Stimulated activated CD4-positive, alpha-beta T cell treated with anti-CD3 and anti-CD28 coated beads, TNF-alpha, amount 100 ng/mL, for 48 hours (primary cell): ENCODE measurements around the gene ST3GAL4.

Source experiments
- DNase-seq, 3 donors: peaks; one replicate each; pipeline ENCODE4 v3.0.0-alpha.2; 2020; ENCODE audit warnings: low read depth in 3 of 3

ST3GAL4 gene

DNA sequence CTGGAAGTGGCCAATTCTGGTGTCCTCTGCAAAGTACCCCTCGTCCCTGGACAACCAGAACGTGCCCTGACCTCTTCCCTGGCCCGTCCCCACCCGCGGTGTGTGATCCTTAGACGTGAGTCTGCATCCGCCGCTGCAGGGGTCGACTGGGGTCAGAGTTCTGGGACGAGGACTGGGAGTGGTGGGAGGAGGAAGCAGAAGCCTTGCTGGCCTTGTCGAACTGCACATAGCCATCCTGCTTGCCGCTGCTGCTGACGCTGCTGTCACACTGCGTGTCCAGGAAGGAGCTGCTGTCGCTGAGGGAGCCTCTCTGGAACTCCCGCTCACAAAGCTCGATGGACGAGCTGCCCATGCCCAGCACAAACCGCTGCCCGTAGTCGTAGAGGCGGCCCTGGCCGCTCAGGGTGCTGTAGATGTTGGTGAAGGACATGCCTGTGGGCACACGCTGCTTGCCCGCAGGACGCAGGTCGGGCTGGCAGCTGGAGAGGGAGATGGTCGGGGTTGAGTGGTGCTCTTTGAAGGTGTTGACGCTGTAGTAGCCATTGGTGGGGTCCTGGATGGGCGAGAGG lies 69.1 kb downstream of the ST3GAL4 start:
- DNase-seq = no peak

DNA sequence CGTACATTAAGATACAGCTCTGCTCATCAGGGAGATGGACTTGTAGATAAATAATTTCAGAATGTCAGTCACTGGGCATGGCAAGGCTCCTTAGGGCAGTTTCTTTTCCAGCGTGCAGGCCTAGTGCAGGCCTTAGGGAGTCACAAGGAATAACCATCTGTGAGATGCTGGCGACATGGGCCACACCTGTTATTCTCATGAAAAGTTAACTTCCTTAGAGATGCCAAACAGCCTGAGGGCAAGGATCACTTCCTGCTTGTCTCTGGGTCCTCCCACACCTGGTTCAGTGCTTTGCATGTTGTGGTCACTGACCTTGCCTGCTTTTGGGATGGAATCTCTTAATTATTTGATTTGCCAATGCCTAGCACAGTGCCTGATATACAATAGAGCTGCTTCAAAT lies 70.6 kb downstream of the ST3GAL4 start:
- no peak for DNase-seq

DNA sequence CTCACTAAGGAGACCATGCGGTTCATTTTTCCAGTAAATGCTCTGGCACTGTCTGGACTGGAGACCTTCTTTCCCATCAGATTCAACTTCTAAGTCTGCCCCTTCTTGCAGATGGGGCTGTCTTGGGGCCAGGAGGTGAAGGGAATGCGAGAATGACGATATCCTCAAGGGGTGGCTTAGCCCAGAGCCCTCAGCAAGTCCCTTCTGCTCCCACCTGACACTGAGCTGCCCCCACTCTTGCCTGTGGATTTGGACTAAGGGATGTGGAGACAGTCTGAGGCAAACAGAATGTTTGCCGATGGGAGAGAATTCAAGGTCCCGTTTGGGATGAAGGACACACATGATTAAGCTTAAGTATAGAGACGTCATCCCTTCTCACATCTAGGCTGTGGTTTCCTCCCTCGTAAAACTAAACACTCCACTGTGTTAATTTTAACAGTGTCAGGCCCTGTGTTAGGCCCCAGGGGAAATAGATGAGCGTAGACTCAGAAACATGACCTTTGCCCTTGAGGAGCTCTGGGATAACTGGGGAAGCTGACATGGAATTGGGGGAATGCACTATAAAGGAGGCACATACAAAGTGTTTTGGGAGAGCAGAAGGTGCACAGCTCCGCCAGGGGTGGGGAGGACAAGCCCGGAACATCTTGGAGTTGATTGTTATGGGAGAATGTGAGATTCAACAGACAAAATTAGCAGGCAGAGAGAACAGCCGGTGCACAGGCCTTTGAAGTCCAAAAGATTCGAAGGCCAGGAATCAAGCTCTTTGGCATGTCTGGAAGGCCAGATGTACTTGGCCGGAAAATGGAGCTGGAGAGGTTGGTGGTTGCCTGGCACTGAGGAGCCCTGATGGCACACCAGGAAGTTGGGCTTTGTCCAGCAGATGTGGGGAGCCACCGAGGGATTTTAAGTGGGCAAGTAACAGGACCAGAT lies 71.6 kb downstream of the ST3GAL4 start:
- no peak for DNase-seq

DNA sequence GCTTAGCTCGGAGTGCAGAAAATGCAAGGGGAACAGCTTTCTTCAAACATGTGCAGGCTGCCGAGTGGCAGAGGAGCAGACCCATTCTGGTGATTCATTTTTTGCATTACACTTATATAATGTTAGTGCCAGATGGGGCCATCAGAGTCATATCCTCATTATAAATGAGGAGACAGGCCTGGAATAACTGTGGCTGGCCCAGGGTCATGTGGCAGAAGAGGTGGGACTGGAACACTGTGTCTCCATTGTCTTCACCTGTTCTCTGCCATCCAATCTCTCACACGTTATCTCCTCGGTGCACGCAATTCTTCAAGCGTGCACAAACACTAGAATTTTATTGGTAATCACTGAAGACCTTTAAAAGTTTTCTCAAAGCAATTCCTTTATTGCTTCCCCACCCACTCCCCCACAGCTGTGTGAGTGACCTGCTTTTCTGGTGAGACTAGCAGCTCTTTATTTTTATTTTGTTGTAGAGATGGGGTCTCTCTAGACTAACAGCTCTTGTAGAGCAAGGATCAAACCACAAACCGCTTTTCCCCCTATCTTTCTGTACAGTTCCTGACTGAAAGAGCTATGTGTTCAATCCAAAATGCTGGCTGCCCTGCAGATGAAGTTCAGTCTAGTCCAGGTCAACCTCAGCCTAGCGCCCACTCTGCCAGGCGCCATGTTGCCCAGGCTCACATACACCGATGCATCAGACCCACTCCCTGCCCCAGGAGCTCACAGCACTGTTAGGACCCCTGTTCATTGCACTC lies 75.3 kb downstream of the ST3GAL4 start:
- DNase-seq = no peak

DNA sequence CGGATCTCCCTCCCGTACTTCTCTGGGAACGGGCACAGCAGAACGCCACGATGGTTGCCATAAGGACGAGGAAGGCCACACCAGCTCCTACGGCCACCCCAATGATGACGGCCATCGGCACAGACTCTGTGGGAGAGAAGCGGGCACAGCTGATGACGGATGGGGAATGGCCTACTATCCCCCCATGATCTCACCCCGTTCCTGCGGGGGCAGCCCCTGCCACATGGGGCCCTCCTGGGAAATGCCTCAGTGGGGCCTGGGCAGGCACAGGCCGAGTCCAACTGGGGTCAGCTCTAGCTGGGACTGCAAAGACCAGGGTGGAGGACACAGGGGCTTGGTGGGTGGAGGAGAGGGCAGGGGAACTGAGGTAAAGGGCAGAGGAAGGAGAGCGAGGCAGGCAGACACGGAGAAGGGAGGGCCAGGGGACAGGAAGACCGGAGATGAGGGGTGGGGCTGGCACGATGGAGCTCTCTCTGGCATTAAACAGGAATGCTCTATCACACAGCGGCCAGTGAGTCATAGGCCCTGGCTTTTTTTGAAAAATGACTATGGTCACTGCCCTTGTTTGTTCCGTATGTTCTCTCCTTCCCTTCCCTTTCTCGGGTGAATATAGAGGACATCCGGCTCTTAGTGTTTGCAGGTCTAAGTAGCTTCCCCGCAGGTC lies 76.0 kb downstream of the ST3GAL4 start:
- no peak for DNase-seq

DNA sequence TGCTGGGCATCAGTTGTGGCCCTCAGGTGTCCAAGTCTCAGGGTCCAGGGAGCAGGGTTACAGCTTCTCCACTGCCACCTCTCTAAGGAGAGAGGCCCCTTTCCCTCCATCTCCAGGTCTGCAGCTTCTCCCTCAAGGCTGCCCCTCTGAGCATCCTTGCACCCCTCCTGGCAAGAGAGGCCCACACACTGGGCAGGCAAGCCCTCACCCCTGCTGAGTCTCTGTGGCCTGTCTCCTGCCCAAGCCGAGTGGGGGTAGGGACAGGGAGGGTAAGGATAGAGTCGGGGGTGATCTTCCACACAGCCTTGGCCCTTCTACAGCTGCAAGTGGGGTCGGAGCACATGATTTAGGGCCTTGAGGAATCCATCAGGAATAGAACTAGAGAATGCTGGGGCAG lies 76.6 kb downstream of the ST3GAL4 start:
- no peak for DNase-seq

DNA sequence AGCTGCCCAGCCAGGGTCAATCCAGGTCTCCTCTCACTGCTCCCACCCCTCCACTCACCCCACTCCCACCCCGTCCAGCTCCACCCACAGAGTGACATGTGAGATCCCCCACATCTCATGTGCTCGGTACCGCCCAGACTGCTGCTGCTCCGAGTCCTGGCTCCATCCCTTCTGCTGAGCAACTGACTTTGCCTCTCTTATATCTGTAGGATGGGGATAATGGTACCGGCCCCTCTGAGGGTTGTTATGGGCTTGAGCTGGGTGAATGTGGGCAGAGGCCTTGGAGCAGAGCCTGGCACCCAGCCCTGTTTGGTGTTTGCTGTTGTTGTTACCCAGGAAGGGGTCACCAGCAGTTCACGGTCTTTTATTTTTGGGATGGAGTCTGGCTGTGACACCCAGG lies 77.0 kb downstream of the ST3GAL4 start:
- no peak for DNase-seq

DNA sequence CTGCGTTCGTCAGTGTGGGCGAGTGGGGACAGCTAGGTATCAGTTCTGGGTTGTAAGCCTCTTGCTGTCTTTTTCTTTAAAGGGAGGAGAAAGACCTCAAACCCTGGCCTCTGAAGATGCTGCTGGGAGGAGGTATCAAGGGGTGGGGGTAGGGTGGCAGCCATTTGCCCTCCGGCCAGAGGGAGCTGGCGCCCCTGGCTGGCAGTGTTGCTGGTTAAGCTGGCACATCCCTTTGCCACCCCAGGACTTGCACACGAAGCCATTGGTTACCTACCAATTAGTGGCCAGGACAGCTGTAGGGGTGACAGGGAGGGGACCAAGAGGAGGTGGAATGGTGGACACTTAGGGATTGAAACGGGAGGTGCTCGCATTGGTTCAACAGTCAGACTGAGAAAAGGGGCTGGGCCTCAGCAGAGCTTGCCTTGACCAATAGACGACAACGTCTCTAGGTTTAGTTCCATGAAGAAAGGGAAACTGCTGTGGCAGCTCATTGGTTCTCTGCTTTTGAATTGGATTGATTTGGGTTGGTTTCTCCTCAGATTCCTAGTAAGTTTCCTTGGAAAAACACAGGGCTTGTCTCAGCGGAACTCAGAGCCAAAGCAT lies 77.9 kb downstream of the ST3GAL4 start:
- no peak for DNase-seq

DNA sequence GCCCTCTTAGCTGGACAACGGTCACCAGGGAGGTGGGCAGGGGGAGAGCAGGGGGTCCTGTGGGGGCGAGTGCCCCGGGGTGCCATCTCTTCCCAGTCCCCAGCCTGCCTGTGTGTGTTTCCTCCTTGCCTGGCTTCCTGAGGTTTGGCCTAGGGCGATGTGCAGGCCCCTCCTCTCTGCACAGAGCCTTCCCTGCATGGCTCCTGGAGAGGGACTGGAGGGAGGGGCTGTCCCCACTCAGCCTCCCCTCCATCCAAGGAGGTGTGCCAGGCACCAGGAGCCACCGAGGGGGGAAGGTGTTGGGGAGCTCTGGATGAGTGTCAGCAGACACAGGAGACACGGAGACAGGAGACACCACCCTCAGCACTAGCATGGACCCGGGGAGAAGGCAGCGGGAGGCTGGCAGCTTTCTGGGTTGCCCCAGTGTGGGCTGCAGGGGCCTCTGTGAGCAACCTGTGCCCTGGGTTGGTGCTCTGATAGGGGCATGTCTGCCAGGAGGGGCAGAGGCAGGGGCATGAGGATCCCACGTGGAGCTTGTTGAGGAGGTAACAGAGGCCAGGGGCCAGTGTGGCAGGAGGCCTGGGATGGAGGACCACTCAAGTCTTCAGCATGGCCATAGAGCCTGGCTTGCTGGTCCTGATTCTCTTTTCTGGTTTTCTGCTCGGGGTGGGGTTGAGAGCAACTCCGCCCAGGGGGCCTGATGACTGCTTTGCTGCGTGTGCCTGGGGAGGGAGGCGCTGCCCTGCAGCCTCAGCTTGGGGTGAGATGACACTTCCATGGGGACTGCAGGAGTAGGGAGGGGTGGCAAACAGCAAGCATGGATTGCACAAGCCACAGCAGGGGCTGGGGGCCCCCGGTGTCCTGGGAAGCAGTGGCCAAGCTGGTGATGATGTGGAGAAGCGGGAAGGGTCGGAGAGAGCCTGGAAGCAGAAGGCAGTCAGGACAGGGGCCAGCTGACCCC lies 78.8 kb downstream of the ST3GAL4 start:
- DNase-seq = no peak

DNA sequence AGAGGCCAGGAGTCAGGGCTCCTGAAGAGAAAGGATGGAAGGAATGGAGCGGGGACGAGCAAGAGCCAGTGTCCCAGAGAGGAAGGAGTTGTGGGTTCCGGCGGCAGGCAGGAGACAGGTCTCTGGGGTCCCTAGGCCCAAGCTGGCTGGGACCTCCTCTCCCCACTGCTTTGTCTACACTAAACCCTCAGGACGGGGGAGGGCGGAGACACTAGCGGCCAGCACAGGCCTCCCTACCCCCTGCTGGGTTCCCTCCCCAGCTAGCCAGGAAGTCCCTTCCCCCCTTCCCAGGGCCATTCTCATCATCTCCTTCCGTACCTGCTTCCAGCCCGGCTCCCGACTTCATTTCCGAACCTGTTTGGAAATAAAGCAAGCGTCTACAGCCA lies 79.5 kb downstream of the ST3GAL4 start:
- no peak for DNase-seq

DNA sequence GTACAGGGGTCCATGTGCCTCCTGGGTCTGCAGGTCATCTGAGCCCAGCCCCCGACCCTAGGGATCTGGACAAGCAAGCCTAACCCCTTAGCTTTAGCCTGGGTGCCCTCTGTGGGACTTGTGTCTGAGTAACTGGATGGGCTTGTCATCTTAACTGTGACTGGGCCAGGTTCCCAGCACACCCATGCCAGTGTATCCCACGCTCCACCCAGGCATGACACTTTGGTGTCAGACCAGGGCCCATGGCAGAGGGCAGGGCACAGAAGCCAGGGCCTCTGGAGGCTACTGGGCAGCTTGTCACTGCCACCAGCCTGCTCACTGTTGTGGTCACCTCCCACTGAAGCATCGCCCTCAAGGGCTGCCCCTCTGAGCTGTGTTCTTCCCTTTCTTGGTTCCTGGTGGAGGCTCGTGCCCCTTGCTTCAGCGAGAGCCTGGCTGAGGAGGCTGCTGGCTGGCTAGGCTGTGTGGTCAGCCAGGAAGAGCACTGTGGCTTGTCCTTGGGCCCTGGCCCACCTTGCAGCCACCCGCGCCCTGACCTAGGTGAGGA lies 80.8 kb downstream of the ST3GAL4 start:
- no peak for DNase-seq

DNA sequence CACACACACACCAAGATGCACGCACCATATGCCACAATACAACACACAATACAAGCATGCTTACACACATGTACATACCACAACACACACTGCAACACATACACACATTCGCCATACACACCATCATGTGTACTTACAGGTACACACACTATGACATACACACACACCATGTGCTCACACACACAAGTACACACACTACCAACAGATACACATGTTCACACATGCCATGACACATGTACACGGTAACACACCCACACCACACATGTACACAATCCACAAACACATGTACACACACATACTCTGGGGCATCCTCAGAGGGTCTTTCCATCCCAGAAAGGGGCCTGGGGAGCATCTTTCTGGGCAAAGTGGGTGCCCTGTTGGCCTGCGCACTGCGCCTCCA lies 82.2 kb downstream of the ST3GAL4 start:
- DNase-seq = no peak

DNA sequence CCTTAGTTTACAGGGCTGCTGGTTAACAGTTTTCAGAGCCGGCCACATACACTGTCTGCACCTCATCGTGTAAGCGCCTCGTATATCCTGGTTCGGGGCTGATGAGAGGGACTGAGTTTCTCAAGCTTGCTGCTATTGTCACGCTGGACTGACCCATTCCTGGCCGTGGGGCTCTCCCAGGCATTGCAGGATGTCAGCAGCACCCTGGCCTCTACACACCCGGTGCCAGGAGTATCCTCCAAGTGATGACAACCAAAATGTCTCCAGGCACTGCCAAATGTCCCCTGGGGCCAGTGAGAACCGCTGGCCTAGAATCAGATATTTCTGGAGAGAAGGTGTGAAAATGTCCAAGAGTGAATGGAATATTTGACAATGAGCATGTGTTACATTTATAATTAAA lies 82.8 kb downstream of the ST3GAL4 start:
- DNase-seq = no peak

DNA sequence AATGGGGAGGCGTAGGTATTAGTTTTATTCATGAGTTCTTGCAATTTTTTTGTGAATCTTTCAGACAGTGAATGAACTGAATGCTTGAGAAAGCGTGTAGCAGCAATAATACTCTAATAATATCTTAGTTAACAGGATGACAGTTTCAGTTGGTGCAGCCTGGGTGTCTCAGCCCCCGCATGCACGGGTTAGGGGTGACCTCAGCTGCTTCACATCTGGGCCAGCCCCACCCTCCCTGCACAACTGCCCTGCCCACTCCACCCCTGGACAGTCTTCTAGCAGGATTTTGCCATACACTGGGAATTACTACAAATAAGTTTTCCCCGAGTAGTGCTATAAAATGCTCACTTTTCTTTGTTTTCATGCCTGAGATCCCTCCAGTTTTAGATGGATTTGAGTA lies 83.2 kb downstream of the ST3GAL4 start:
- DNase-seq = no peak

DNA sequence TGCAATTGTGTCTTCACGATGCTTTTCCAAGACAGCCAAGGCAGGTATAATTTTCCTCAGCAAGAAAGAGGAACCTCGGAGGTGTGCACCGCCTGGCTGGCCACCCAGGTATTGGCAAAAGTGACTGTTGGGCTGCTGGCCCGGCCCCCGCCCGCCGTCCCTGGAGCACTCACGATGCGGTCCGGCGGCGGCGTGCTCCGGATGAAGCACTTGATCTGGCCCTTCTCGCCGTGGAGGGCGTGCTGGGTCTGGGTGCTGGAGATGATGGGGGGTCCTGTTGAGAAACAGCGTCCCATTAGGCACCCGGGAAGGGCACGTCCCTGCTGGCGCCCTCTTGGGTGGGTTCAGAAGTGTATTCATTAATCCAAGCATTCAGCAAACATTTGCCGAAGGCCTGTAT lies 84.8 kb downstream of the ST3GAL4 start:
- DNase-seq = no peak

DNA sequence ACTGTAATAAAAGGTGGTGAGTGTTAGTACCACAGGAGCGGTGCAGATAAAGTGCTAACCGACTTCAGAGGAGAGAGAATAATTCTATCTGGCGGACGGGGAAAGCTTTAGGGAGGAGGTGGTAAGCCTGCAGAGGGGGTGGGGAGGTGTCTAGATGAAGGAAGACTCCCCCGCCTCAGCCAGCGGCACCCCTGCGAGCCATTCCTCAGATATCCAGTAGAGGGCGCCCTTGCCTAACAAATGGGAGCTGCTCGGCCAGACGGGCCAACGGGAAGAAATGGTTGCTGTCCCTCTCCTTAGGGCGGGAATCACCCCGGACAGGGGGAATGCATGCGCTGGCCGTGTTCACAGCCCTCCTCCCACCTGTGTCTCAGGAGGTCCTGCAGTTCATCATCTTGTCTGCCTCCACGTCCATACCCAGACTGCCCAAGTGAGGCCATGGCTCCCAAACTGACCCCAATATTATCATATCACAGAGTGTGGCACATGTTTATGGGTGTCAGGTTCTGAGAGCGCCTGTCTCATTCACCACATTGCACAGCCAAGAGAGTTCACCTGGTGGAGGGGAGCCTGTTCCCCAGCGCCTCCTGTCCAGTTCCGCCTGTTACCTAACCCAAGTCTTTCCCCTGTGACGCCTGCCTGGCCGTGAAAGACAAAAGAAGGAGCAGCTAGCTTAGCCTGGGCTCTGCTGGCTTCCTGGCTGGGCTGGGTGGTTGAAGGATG lies 85.5 kb downstream of the ST3GAL4 start:
- peak; percentile 52 to 65 (median 53) for DNase-seq

DNA sequence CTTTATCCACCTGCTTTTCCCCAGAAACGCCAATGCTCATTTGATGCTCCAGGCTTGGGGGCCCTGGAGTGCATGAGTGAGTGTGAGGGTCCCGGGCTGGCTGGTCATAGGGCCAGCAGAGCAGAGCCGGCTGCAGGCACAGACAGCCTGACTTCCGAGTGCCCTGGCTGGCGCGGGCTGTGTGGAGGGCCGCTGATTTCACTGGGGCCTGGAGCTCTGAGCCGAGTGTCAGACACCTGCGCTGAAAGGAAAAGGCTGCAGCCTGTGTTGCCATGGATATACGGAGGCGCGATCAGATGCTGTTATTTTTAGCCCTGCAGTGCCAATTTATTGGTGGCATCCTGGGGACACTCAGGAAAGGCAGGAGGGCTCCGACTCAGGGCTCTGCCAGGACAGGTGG lies 87.6 kb downstream of the ST3GAL4 start:
- DNase-seq = no peak

DNA sequence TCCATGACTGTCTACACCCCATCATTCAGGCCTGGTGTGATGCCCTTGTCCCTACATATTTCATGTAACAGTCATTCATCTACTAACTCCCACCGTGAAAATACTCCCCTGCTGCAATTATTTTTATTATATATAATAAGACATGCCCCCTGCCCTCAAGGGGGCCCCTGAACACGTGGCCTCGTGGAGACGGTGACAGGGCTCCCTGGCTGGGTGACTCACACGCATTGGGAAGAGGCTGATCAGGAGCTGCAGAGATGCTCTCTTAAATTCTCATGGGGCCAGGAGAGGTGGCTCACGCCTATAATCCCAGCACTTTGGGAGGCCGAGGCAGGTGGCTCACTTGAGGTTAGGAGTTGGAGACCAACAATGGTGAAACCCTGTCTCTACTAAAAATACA lies 88.6 kb downstream of the ST3GAL4 start:
- DNase-seq = no peak

DNA sequence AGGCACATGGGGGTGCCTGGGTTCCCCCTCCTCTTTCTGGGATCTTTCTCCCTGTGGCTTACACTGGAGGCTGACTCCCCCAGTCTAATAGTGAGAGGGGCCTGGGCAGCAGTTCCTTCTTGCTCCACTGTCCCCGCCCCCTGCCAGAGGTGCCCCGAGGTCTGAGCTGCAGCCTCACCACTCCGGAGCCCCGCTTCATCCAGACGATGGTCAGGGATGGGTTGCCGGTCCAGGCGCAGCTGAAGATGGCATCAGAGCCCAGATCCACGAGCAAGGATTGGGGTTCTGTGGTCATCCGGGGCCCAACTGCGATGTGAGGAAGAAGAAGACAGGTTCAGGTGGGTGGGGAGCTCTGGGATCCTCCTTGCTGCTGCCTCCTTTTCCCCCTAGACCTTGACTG lies 91.1 kb downstream of the ST3GAL4 start:
- no peak for DNase-seq

DNA sequence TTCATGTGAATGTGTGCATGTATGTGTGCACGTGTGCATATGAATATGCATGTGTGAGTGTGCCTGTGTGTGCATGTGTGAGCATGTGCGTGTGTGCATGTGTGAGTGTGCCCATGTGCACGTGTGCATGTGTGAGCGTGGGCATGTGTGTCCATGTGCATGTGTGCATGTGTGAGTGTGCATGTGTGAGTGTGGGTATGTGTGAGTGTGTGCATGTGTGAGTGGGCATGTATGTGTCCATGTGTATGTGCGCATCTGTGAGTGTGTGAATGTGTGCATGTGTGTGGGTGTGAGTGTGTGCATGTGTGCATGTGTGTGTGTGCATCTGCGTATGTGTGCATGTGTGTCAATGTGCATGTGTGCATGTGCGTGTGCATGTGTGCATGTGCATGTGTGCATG lies 94.7 kb downstream of the ST3GAL4 start:
- DNase-seq = no peak
